Colon (tissue), 2 donors: ENCODE results near the gene CHD6.

ENCODE experiments used
- FAIRE-seq: peaks from 2 replicates; lab custom pipeline; 2012; peaks lifted over from hg19 to GRCh38; lab: Jason Lieb, UNC
- donor health status: control.
- donor health status: control.

The CHD6 gene

GRCh38 chr20:41587523-41587922 is 30.7 kb downstream of the CHD6 start:
- no peak for FAIRE-seq

- no peak for FAIRE-seq
Observed at GRCh38 chr20:41586772-41587171, 31.4 kb downstream of the CHD6 start.

DNA sequence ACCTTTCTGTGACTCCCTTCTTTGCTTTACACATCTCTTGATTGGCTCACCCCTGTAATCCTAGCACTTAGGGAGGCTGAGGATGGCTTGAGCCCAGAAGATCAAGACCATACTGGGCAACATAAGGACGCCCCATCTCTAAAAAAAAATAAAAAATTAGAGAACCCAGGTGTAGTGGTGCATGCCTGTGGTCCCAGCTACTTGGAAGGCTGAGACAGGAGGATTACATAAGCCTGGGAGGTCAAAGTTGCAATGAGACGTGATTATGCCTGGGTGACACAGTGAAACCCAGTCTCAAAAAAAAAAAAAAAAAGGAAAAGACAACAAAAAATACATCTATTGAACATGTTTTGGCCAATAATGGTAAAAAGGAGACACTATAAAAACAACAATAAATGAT is 37.8 kb downstream of the CHD6 start:
- FAIRE-seq = no peak

DNA sequence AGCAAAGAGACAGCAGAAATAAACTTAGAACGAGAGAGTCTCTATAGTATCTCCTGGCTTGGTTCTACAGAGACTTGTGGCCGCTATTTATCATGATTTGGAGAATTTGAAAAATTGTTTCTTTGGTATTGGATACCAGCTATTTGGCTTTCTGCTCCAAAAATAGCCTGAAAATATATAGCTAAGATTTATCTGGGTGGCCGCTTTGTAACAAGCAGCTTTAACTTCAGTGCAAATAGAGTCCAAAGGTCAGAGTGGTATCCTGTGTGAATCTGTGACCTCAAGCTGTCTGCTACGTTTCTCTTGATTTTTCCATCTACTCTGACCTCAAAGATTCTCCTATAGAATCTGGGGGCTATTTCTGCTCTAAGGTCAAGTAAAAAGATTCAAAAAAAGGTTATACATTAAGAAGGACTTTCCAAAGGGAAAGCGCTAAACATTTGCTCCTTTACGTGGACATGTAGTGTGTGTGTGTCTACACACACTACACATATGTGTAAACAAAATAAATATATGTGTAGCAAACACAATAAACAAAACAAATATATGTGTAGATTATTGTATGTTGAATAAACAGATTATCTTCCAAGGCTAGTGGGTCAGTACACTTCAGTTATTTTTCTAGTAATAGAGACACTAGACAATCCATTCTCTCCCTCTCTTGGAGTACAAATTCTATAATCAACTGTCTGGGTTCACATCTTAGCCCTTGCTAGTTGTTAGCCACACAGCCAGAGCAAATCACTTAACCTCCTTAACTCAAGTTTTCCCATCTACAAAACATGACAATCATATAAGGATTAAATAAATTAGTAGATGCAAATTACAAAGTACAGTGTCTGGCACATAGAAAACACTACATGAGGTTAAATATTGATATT is 40.8 kb downstream of the CHD6 start:
- FAIRE-seq = no peak

DNA sequence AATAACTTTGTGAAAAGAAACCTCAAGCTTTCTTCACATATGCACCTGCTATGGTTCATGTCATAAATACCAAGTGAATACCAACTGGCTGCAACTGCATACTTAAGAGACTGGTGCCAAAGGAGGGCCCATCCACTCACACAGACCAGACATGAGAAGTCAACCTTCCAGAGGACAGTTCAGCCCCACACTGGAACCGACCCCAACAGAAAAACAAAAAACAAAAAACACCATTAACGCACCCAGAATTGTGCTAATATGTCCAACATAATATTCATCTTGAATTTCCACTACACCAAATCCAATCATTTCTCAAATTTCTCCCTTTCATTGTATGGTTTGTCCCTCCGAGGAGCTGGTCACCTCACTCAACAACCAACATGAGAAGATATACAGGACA is 42.8 kb downstream of the CHD6 start:
- FAIRE-seq = no peak

DNA sequence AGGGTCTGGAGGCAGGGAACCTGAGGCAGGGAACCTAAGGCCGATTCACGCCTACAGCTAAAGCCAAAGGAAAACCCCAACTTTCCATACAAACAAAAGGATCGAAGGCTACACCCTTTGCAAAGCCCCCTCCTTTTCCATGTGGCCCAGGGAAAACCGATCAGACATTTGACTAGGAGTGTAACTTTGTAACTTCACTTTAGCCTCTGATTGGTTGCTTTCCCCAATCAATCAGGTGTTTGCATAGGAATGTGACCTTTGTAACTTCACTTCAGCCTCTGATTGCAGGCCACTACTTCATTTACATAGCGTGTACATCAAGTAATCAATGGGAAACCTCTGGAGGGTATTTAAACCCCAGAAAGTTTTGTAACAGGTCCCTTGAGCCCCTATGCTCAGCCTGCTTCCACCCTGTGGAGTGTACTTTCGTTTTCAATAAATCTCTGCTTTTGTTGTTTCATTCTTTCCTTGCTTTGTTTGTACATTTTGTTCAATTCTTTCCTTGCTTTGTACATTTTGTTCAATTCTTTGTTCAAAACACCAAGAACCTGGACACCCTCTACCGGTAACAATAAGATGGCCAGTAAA is 43.3 kb downstream of the CHD6 start:
- no peak for FAIRE-seq

DNA sequence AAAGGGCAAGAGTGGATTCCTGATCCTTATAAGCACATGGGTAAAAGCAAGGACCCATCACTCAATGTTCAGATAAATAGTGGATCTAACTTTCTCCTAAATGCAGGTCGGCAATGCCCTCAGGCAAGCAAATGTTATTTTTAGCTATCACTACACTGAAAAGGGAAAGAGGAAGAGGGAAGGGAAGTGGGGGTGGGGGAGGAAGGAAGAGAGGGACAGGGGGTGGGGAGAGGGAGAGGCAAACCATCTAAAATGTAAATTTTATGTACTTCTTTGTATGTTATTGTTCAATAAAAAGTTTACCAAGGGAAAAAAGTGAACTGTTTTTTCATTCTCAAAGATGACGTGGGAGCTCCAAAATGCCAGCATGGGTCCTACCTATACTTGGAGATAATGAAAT is 44.2 kb downstream of the CHD6 start:
- no peak for FAIRE-seq

GRCh38 chr20:41572010-41572572 is 46.1 kb downstream of the CHD6 start:
- no peak for FAIRE-seq

GRCh38 chr20:41571006-41571405 is 47.2 kb downstream of the CHD6 start:
- FAIRE-seq = no peak

DNA sequence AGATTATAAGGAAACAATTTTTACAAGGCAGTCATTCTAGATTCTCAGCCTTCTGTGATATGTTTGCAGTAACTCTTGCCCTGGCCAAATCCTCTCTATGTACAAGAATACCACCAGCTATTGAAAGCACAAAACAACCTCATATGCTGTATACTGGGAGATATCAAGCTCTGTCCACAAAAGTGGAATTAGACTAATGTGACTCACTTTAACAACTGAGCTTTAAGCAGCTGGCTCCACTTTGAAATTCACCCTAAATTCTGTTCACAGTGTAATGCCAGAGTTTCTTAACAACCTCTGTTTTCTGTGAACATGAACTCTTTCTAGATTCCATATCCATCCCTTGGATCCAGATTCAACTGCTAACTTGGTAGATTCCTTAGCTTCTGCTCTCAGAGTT is 47.6 kb downstream of the CHD6 start:
- no peak for FAIRE-seq

- no peak for FAIRE-seq
Observed at GRCh38 chr20:41567615-41568014, 50.6 kb downstream of the CHD6 start.

DNA sequence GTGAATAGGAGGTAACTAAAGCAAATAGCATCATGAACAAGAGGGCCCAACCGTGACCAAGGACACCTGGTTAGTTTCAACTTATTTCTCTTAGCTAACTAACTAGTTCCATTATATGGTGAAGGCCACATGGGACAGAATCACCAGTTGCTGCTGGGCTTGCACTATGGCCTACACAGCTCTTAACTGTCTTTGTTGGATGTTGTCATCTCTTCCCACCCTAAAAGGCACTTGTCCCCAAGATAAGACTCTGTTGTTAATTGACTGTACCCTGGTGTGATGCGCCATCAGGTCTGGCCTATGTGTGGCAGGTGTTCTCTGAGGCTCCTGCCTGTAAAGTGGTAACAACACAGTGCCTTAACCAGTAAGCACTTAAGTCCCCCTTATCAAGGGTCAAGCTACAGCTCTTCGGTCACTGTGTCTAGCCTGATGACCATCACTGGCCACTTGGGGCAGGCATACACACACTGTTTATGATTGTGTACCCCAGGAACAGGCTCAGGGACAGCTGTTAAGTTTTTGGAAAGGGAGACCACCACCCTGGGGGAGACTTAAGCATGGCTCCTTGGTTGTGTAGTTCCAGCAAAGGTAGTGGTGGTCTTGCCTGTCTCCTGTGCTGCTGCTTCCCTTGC is 51.2 kb downstream of the CHD6 start:
- FAIRE-seq = no peak

DNA sequence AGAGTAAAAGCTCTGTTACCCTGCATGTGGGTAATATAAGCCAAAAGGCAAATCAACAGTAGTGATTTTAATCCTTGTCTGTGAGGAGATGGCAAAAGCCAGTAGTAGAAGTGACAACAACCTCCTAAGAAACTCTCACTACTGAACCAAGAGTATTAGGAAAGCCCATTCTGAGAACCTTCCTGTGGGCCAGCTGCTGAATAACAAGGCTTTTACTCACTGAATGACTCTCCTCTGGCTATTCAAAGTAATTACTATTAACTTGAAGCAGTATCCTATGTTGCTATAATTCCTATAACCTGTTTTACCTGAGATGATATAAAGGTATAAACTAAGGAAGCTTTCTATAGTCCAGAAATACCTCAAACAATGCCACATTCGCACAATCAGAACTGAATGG is 55.1 kb downstream of the CHD6 start:
- FAIRE-seq = no peak

- no peak for FAIRE-seq
Observed at GRCh38 chr20:41560970-41561369, 57.2 kb downstream of the CHD6 start.

GRCh38 chr20:41559658-41560057 is 58.5 kb downstream of the CHD6 start:
- FAIRE-seq = no peak

DNA sequence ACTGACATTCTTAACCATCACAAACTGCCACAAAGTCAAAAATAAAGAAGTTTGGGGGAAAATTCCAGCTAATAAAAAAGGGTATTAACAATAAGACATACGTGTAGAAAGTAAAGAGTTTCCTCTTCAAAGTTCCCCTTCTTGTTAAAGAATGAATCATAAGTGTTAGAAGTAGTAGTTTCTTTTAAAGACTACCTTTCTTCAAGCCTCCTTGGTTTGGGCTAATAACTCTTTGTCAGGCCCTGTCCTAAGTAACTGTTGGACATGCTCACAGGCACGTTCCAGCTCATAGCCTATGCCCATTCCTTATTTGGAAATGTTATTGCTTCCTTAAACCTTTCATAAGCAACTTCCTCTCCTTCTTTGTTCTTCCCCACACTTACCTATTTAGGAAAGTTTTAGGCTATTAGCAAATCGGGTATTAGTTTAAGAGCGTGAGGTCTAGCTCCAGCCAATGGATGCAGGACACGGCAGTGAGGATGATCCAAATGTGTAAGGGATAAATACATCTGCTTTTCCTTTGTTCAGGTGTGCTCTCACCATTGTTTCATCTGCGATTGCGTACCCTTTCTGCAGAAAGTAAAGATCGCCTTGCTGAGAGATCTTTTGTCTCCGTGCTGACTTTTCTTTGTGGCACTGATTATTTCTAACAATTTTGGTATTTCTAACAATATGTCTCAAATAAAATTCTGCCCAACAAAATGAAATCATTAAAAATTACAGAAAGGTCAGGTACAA is 64.9 kb downstream of the CHD6 start:
- FAIRE-seq = no peak

DNA sequence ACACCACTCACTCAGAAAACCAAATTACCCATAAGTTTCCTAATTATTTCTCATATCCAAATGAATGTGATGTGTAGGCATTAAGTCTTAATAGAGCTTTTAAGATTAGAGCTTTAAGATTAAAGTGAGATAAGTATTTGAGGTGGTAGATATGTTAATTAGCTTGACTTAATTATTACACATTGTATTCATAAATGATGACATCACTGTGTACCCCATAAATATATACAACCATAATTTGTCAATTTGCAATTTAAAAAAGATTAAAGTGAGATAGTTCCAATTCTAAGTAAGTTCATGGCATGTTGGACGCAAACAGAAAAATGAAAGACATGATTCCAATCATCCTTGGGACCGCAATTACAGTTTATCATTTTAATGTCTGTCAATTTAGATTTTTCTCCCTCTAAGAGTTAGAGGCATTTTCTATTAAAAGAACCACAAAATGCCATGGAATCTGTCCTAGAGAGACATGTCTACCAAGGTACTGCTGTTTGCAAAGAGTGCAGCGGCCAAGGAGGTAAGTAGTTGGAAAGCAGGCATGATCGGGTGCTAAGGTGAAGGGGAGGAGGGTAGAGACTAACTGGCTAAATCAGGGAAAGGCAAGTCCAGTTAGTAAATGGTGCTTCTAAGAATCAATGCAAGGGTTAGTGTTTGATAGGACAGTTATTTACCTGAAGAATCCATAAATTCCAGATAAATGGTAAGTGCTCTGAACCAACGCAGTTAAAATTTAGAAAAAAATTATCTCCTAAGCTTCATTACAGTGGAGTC is 65.7 kb downstream of the CHD6 start:
- FAIRE-seq = no peak

GRCh38 chr20:41551011-41551705 is 67.0 kb downstream of the CHD6 start:
- FAIRE-seq = no peak

DNA sequence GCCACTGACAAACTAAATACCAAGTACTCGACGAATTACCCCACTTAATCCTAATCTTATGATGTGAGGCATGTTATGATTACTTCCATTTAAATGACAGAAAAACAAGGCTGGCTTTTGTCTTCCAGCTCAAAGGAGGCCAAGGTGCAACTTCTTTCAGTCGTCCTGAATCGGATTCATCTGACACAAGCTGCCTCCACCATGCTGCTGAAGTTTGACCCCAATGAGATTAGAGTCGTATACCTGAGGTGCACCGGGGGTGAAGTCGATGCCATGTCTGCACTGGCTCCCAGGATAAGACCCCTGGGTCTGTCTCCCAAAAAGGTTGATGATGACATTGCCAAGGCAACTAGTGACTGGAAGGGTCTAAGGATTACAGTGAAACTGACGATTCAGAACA is 71.0 kb downstream of the CHD6 start:
- FAIRE-seq = no peak

DNA sequence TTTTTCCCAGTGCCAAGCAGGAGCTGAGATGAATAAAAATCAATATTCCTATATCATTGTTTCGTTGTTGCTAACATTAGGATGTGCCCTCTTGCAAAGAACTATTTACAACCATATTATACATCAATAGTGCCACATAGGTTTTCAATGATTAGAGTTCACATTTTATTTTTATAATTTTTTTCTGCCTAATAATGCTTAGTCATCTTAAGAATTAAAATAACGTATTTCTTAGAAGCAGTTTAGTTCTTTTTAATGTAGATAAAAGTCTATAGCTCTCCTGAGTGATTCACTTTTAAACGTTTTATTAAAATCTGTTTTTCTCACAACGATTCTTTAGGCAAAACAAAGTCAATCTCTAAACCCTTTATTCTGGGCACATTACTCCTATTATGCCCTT is 71.6 kb downstream of the CHD6 start:
- no peak for FAIRE-seq

- peak; percentile 78 for FAIRE-seq
Observed at GRCh38 chr20:41544472-41544871, 73.7 kb downstream of the CHD6 start.
